GM10266 (cell line): ENCODE measurements around the gene SCN9A.

Experiments
- DNase-seq: peaks from one replicate; pipeline ENCODE4 v3.0.0; 2012; ENCODE audit errors: extremely low spot score
- CTCF ChIP-seq: IDR thresholded peaks from 2 replicates; pipeline ENCODE4 v1.5.1; 2012; ENCODE audit warnings: mild to moderate bottlenecking, low read depth; ENCODE audit not compliant: control insufficient read depth, insufficient read depth; ENCODE audit errors: missing control alignments

Gene SCN9A

DNA sequence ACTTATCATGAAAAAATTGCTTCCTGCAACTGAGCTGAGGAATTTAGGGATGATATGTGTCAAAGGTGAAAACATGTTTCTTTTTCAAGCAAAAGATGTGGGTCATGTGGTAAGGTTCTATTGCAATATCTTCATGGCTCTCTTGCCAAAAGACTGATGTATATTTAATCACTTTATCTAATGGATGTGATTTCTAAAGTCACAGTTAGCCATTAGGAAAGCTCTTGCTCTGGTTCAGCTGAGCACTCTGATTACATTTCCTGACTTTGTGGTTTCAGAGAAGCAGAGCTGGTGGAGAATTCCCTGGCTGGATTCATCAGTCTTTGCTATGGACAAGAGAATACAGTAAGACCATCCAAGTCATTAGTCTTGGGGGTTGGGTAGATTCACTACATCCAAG is 24.4 kb downstream of the SCN9A start:
- TF ChIP-seq CTCF = no peak
- DNase-seq = no peak

DNA sequence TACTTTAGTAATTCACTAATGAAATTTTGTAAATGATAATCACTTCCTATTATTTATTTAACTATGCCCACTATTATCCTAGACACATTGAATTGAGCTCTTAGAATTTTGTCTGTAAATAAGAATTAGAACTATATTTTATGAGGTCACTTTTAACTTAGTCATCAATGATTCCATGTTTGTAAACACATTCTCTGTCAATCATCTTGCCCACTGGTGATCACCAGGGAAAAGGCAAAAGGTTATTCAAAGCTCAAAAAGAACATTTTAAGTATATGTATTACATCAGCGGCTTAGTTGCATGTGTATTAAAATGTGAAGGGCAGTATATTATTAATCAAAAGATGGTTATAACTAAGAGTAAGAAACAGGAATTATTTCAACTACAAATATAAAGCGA is 25.2 kb downstream of the SCN9A start:
- TF ChIP-seq CTCF = no peak
- no peak for DNase-seq

- TF ChIP-seq CTCF = no peak
- no peak for DNase-seq
Observed at GRCh38 chr2:166344286-166345113, 31.2 kb downstream of the SCN9A start.

- no peak for DNase-seq
- no peak for TF ChIP-seq CTCF
Observed at GRCh38 chr2:166343467-166343866, 32.3 kb downstream of the SCN9A start.

- TF ChIP-seq CTCF = no peak
Observed at GRCh38 chr2:166341426-166341825, 34.3 kb downstream of the SCN9A start.

DNA sequence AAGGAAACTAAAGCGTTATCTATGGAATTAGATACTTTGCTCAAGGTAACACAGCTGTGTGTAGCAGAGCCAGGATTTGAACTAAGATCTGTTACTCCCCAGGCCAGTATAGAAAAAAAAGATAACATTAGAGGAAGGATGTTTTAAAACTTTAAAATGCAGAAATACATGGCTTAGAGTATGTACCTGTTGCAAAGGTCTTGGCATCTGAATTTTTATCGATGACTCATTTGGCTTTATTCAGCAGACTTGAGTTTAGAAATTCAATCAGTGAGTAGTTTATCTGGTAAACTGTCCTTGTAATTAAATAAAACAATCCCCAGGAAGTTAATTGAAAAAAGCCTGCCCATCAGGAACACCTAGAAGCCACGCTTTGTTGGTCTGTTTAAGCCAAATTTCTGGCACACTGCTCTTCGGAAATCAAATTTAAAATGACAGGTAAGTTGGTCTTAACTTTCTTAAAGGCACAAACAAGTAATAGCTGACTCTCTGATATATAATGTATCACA is 36.9 kb downstream of the SCN9A start:
- no peak for TF ChIP-seq CTCF
- no peak for DNase-seq

More at GRCh38 chr2:166341426-166341825, 34.3 kb downstream of the SCN9A start:
- DNase-seq = no peak

DNA sequence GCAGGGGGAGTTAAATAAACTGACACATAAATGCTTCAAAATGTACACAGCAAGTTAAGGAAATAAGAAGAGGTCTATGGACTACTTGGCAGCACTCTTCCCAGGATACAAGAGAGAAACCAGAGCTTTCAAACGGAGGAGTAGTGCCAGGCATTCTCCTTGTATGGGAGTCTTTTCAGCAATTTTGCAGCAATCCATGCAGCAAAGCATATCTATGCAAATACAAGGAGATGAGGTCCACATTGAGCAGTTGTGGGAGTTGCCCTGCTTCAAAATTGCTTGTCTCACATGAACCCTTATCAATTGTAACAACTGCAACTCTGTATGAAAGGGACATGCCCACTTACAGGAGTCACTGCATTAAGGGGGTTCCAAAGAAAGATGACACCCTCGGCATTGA is 37.8 kb downstream of the SCN9A start:
- no peak for DNase-seq
- no peak for TF ChIP-seq CTCF
